Measurements from ENCODE around the gene LARGE1. TPM values are rescaled to one million over a fixed set of nuclear protein-coding genes. Genes with fewer than 3 reads are reported as not detected.

LARGE1 gene
- total and polyA plus RNA-seq, 2 of the 4 experiments (the other 2 are of a cell fraction) = 6.2 to 12.4 TPM

GRCh38 chr22:33774781-33775180, 145.5 kb downstream of the LARGE1 start:
- CTCF ChIA-PET = no interaction called here
- H3K4me2 ChIP-seq (ENCODE audit: low read depth, low read length) = no peak overlapping the region
- peaks cover 3% of the 10 kb centered on the region for H4K20me1 ChIP-seq (ENCODE audit: insufficient read depth, low read length)
- DNase-seq (no peak), ATAC-seq (ENCODE audit: low read depth) (no peak)
- no peak overlapping the region for H3K4me3 ChIP-seq (ENCODE audit: insufficient read depth, low read depth, low read length)
- no peak overlapping the region for H3K9ac ChIP-seq (ENCODE audit: low read depth, low read length)
- no peaks in the 10 kb centered on the region for H3K27me3 ChIP-seq (ENCODE audit: control insufficient read depth, insufficient read depth, low read length)
- H3K23ac ChIP-seq (ENCODE audit: low read depth, low read length) = no peak overlapping the region
- no peak overlapping the region for H3K27ac ChIP-seq (ENCODE audit: insufficient read depth, low read length)
- H4K8ac ChIP-seq (ENCODE audit: low read depth in 2 of 2, low read length in 2 of 2) = no peak overlapping the region
- in situ Hi-C loops (cut with MboI; ENCODE audit: low sequenced_read_pairs) = no loop called here
- no TSS peak for BruUV-seq (replicated peaks)
- no peak overlapping the region for H2AK5ac ChIP-seq (ENCODE audit: low read depth, low read length)
- intact Hi-C loops (cut with micrococcal nuclease) = no loop called here
- no peak overlapping the region for H3K18ac ChIP-seq (ENCODE audit: low read depth, low read length)
- no peaks in the 10 kb centered on the region for H3K4me1 ChIP-seq (ENCODE audit: control insufficient read depth, insufficient read depth, low read length)
- H4K91ac ChIP-seq (ENCODE audit: insufficient read depth, low read depth, low read length) = no peak overlapping the region
- H2BK20ac ChIP-seq (ENCODE audit: low read depth, low read length) = no peak overlapping the region
- H2BK120ac ChIP-seq (ENCODE audit: low read depth, low read length) = no peak overlapping the region
- H3K4ac ChIP-seq (ENCODE audit: low read depth, low read length) = no peak overlapping the region
- H2BK5ac ChIP-seq (ENCODE audit: low read depth, low read length, poor library complexity, severe bottlenecking) = no peak overlapping the region
- no peaks in the 10 kb centered on the region for H3K9me3 ChIP-seq (ENCODE audit: control insufficient read depth, insufficient read depth, low read length)
- H3K14ac ChIP-seq (replicated peaks; ENCODE audit: low read depth, low read length) = no peak overlapping the region
- TF ChIP-seq SMC3 (IDR thresholded peaks at IDR 0.05; ENCODE audit: low read depth, low read length) (no peak), FOS (IDR thresholded peaks at IDR 0.05; ENCODE audit: low read depth, low read length) (no peak), NFE2L2 (IDR thresholded peaks at IDR 0.05; ENCODE audit: low read depth, low read length) (no peak), CTCF (conservative IDR thresholded peaks at IDR 0.05; ENCODE audit: low read depth, low read length) (no peak), ELK1 (IDR thresholded peaks at IDR 0.05; ENCODE audit: borderline replicate concordance, low read depth, low read length) (no peak)
- no CpG with 5 or more reads among the region's 6 CpGs for WGBS, 2 experiments (ENCODE audit: extremely low coverage in 2 of 2, insufficient read length in 1 of 2)
- POLR2A ChIA-PET (ENCODE audit: unreplicated experiment) = no interaction called here
- no peaks in the 10 kb centered on the region for H3K9me1 ChIP-seq (ENCODE audit: insufficient read depth, low read length)
- no peaks in the 10 kb centered on the region for H3K36me3 ChIP-seq (ENCODE audit: control insufficient read depth, insufficient read depth, low read length)
- no peak overlapping the region for H2BK15ac ChIP-seq (ENCODE audit: low read depth, low read length)
- H3K79me1 ChIP-seq (ENCODE audit: low read depth in 1 of 2, low read length in 2 of 2) = peaks cover 8 to 11% of the 10 kb centered on the region in 2 experiments; a peak in 3 of 4 replicates
- dilution Hi-C loops (cut with HindIII; ENCODE audit: low sequenced_read_pairs, unreplicated experiment) = no loop called here
- no peak overlapping the region for H3K56ac ChIP-seq (ENCODE audit: extremely low read depth, insufficient read depth, low read length)
- H4K5ac ChIP-seq (ENCODE audit: low read depth, low read length) = no peak overlapping the region
- H2AK9ac ChIP-seq (replicated peaks; ENCODE audit: low read depth, low read length, poor library complexity) = no peak overlapping the region
- no peak overlapping the region for H2AFZ ChIP-seq (replicated peaks; ENCODE audit: low read length, poor library complexity)

Data from IMR-90 (cell line).